ENCODE results near the gene NXNL2.

The NXNL2 gene

GRCh38 chr9:88502552-88503034 lies 32.4 kb upstream of the NXNL2 start:
- no peak overlapping the region for H2AFZ ChIP-seq (ENCODE audit: low read depth, low read length, severe bottlenecking)

GRCh38 chr9:88503081-88503844 lies 31.7 kb upstream of the NXNL2 start:
- Histone ChIP-seq H3K27me3 (ENCODE audit: low read length) (no peaks in the 10 kb centered on the region), H3K4me2 (ENCODE audit: low read depth, low read length, poor library complexity, severe bottlenecking) (no peak overlapping the region), H3K9me3 (ENCODE audit: insufficient read depth, low read length) (no peaks in the 10 kb centered on the region), H3K4me3 (ENCODE audit: insufficient read depth, low read length, poor library complexity, severe bottlenecking) (no peak overlapping the region), H3F3A (ENCODE audit: insufficient read depth) (no peaks in the 10 kb centered on the region), H4K20me1 (ENCODE audit: low read depth, low read length) (no peaks in the 10 kb centered on the region), H3K9me2 (replicated peaks; ENCODE audit: insufficient read depth, low read length) (no peaks in the 10 kb centered on the region), H3K27ac (ENCODE audit: low read depth, low read length) (no peak overlapping the region), H3K36me3 (ENCODE audit: low read length) (no peaks in the 10 kb centered on the region), H3K79me2 (ENCODE audit: insufficient read depth, low read length) (no peaks in the 10 kb centered on the region), H3K9ac (ENCODE audit: low read length) (no peak overlapping the region), H2AFZ (ENCODE audit: low read depth, low read length, severe bottlenecking) (no peak overlapping the region)
- TF ChIP-seq CTCF (IDR thresholded peaks at IDR 0.05; ENCODE audit: insufficient read depth, low read length, poor library complexity, severe bottlenecking), result no peak
- no peak for TF ChIP-seq EZH2phosphoT487 (conservative IDR thresholded peaks at IDR 0.05; ENCODE audit: low read length)

More at GRCh38 chr9:88502552-88503034, 32.4 kb upstream of the NXNL2 start:
- no peak overlapping the region for H3K9ac ChIP-seq (ENCODE audit: low read length)
- TF ChIP-seq CTCF (IDR thresholded peaks at IDR 0.05; ENCODE audit: insufficient read depth, low read length, poor library complexity, severe bottlenecking) (no peak), EZH2phosphoT487 (conservative IDR thresholded peaks at IDR 0.05; ENCODE audit: low read length) (no peak)
- no peaks in the 10 kb centered on the region for H3F3A ChIP-seq (ENCODE audit: insufficient read depth)
- H3K27me3 ChIP-seq (ENCODE audit: low read length), result no peaks in the 10 kb centered on the region
- no peak overlapping the region for H3K27ac ChIP-seq (ENCODE audit: low read depth, low read length)
- H3K9me2 ChIP-seq (replicated peaks; ENCODE audit: insufficient read depth, low read length), result no peaks in the 10 kb centered on the region
- H3K36me3 ChIP-seq (ENCODE audit: low read length), result no peaks in the 10 kb centered on the region
- H3K79me2 ChIP-seq (ENCODE audit: insufficient read depth, low read length), result no peaks in the 10 kb centered on the region
- no peak overlapping the region for H3K4me3 ChIP-seq (ENCODE audit: insufficient read depth, low read length, poor library complexity, severe bottlenecking)
- no peaks in the 10 kb centered on the region for H3K9me3 ChIP-seq (ENCODE audit: insufficient read depth, low read length)
- H4K20me1 ChIP-seq (ENCODE audit: low read depth, low read length), result no peaks in the 10 kb centered on the region
- H3K4me2 ChIP-seq (ENCODE audit: low read depth, low read length, poor library complexity, severe bottlenecking), result no peak overlapping the region

- no peaks in the 10 kb centered on the region for H3K79me2 ChIP-seq (ENCODE audit: insufficient read depth, low read length)
- H3K9ac ChIP-seq (ENCODE audit: low read length), result no peak overlapping the region
- no peak overlapping the region for H3K27ac ChIP-seq (ENCODE audit: low read depth, low read length)
- no peaks in the 10 kb centered on the region for H3K9me3 ChIP-seq (ENCODE audit: insufficient read depth, low read length)
- H4K20me1 ChIP-seq (ENCODE audit: low read depth, low read length), result no peaks in the 10 kb centered on the region
- H3K4me3 ChIP-seq (ENCODE audit: insufficient read depth, low read length, poor library complexity, severe bottlenecking), result no peak overlapping the region
- TF ChIP-seq CTCF (IDR thresholded peaks at IDR 0.05; ENCODE audit: insufficient read depth, low read length, poor library complexity, severe bottlenecking), result no peak
- TF ChIP-seq EZH2phosphoT487 (conservative IDR thresholded peaks at IDR 0.05; ENCODE audit: low read length), result no peak
- H3K36me3 ChIP-seq (ENCODE audit: low read length), result no peaks in the 10 kb centered on the region
- H3K9me2 ChIP-seq (replicated peaks; ENCODE audit: insufficient read depth, low read length), result no peaks in the 10 kb centered on the region
- H3F3A ChIP-seq (ENCODE audit: insufficient read depth), result no peaks in the 10 kb centered on the region
- H3K4me2 ChIP-seq (ENCODE audit: low read depth, low read length, poor library complexity, severe bottlenecking), result no peak overlapping the region
- H3K27me3 ChIP-seq (ENCODE audit: low read length), result no peaks in the 10 kb centered on the region
- no peak overlapping the region for H2AFZ ChIP-seq (ENCODE audit: low read depth, low read length, severe bottlenecking)
These were observed 30.9 kb upstream of the NXNL2 start for GRCh38 chr9:88503845-88504764.
